Measurements from ENCODE around the gene STK32C.

- TF ChIP-seq CTCF (IDR thresholded peaks at IDR 0.05) (no peak), POLR2AphosphoS5 (IDR thresholded peaks at IDR 0.05) (no peak)
Measured at GRCh38 chr10:132249226-132249724, 58.5 kb downstream of the STK32C start.

Data from breast epithelium (tissue), 3 donors.